Activated CD8-positive, alpha-beta memory T cell treated with anti-CD3 and anti-CD28 coated beads, Interleukin-2, amount 50 U/mL, for 48 hours (primary cell): ENCODE measurements around the gene TBC1D8.
"Not testable (repeated sequence)": the region's sequence is repeated elsewhere in the genome, so short reads cannot be mapped to it uniquely, and the experiment has no call there.

Experiments
- DNase-seq: peaks from one replicate; pipeline ENCODE4 v3.0.0-alpha.2; 2020

TBC1D8 gene

DNA sequence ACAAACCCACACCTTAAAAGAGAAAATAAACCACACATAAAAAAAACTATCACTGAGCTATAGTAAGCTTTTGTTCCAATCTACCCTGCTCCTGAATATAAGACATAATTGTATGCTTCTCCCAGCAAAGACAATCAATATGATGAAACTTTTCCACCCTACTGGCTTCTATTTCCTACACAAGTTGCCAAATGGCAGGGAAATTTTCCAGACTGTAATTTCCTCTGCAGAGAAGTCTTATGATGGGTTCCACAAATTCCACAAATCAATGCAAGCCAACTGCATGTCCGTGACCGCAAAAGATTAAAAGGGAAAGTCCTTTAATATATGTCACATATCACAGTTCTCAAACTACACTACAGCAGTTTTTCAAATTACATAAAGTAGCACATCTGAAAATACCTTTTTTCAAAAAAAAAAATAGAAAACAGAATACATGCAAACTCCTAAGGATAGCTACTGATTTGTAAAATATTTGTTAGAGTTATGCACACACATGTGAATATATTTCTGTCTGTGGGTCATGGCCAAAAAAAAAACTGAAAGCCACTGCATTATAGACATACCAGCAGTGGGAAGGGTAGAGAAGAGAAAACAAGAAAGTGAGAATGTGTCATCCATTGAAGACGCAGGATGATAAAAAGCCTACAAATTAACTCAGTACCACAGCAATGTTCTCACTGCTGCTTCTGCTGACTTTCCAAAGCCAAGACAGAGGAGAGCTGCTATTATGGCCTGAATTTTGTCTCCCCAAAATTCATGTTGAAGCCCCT is 87.6 kb downstream of the TBC1D8 start:
- DNase-seq = no peak

DNA sequence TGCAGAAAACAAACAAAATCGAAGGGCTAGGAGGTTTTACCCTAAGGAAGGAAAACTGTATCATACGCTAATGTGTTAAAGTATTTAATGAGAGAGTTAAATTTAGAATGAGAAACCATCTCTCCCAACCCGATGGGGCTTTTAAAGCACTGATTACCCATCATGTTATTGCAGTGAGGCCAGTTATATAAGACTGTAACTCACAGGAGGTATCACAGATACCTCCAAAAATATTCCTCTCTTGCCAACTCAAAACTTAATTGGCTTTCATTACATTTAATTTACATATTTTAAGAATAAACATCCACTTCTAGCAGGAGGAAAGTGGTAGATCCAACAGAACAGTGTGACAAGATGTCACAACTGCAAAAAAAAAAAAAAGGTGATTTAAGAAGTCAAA is 92.8 kb downstream of the TBC1D8 start:
- no peak for DNase-seq

DNA sequence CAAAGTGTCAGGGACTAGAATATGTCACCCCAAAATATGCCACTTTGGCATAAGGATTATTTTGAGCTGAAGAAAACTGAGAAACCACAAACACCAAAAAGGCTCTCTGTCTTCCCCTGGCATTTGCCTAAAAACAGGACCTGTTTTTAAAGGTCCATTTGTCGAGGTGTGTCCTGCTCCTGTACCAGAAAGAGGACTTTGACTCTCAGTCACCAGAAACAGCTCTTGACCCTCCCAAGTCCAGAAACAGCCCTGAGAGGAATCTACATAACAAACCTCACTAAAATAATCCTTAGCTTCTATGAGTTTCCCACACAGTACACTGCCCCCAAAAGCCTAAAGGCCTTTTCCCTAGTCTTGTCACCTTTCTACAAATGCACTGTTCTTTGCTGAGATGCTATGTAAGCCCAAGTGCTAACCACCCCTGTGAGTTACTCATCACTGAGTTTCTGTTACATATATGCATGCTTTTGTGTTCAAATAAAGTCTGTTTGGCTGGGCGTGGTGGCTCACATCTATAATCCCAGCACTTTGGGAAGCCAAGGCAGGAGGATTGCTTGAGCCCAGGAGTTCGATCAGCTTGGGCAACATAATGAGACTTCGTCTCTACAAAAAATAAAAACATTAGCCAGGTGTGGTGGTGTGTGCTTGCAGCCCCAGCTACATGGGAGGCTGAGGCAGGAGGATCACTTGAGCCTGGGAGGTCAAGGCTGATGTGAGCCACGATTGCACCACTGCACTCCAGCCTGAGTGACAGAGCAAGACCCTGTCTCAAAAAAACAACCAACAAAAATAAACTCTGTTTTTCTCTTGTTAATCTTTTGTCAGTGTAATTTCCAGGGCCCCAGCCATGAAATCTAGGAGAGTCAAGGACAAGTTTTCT is 93.9 kb downstream of the TBC1D8 start:
- no peak for DNase-seq

DNA sequence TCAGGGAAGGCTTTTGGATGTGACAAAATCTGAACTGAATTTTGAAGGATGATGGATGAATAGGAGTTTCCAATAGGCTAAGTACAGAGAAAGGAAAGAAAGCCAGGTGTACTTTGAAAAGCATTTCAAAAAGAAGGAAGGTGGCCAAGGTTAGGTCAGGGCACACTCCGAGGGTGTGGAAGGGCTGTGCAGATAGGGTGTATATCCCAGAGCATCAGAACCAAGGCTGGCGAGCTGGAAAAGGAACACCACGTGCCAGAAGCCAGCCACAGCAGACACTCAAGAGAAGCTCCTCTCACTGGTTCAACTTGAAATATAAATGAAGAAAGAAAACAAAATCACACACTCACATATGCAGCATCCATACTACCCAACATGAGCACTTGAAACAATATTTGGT is 98.1 kb downstream of the TBC1D8 start:
- no peak for DNase-seq

DNA sequence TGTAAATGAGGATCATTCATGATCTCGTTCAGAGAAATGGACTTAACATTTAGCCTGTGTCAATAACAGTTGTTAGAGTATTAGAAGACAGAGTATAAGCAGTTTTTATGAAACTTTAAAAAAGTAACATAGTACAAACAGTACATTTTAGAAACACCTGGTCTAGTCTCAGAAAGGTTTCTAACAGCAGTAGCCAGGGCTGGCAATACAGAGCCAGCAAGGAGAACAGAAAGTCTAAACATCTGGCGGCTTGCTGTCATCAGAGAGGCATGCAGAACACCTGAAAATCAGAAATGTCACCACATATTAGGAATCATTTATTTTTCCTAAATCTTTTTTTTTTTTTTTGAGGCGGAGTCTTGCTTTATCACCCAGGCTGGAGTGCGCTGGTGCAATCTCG is 99.0 kb downstream of the TBC1D8 start:
- no peak for DNase-seq

DNA sequence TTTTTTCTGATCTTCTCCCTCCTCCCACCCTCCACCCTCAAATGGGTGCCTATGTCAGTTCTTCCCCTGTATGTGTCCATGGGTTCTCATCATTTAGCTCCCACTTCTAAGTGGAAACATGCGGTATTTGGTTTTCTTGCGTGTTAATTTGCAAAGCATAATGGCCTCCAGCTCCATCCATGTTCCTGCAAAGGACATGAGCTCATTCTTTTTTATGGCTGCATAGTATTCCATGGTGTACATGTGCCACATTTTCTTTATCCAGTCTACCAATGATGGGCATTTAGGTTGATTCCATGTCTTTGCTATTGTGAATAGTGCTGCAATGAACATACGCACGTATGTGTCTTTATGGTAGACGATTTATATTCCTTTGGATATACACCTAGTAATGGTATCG is 100.3 kb downstream of the TBC1D8 start:
- not testable (repeated sequence) for DNase-seq

DNA sequence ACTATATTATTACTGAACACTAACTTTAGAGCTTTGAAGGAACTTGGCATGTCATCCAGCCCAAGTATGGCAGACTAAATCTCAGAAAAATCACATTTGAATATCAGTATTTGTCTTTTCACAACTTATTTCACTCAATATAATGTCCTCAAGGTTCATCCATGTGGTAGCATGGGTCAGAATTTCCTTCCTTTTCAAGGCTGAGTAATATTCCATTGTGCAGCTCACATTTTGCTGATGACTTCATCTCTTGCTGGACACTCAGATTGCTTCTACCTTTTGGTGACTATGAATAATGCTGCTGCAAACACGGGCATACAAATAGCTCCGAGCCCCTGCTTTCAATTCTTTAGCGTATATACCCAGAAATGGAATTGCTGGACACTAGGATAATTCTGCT is 102.4 kb downstream of the TBC1D8 start:
- no peak for DNase-seq

DNA sequence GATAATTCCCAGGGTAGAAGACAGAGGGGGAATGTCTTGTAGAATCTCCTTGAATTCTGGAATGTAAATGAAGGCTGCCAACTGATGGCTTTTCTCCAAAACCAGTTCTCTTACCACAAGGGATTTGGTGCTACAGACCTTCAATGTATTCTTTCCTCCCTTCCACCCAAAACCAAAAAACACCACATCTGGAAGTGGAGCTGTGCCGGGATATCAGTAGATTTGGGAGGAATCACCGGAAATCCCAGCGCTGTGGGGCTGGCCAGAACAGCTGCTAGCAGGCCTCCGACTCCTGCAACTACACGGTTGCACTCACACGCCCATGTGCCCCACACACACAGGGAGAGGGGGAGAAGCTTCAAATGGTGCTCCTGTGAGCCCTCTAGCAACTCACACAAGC is 103.4 kb downstream of the TBC1D8 start:
- no peak for DNase-seq

DNA sequence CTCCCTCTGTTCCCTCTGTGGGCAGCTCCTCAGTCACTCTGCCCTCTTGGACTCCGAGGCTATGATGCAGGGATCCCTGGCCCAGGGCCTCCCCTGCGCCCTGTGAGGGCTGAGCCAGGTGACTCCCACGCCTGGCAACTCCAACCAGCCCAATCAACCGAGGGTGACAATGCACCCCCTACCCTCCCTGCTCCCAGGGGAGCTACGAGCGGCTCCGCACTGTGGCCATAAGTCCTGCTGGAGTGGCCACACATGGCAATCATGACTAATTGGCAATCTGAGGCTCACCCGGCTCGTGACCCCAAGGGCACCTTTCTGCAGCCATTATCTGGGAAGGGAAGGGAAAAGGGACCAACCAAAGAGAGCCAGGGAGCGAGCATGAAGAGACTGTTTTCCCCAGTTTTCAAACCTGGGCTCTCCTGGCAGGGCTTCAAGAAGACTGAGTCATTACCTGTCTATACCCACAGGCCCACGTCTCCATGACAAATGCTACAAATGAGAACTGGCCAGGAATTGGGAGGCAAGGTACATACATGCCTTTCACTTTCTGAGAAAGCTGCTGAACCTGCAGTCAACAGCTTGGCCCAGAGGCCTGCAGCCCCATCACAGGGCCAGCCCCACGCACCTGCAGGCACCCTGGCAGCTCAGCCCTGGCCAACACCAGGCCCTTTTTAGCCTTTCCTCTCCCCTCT is 104.0 kb downstream of the TBC1D8 start:
- DNase-seq = no peak

DNA sequence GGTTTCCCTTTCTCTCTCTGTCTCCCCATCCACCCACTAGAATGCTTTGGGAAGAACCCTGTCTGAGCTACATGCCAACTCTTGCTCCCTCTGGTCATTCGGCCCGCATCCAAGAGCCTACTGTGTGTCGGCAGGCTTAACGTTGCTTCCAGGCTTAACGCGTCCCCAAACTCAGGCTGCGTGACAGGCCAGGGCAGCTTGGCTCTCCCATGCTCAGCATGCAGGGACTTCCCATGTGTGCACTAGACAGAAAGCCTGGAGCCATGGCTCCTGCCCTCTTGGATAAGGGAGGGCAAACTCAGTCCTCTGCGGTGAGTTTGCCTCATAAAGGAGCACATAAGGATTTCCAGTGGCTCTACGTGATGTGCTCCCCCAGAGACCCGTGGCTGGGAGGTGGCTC is 105.9 kb downstream of the TBC1D8 start:
- no peak for DNase-seq

DNA sequence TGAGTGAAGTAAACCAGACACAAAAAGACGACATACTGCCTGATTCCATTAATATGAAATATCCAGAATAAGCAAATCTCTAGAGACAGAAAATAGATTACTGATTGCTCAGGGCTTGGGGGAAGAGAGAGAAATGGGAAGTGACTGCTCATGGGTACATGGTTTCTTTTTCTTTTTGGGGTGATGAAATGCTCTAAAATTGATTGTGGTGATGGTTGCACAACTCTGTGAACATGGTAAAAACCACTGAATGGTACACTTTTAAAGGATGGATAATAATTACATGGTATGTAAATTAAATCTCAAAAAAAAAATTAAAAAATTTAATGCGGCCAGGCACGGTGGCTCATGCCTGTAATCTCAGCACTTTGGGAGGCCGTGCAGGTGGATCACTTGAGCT is 109.8 kb downstream of the TBC1D8 start:
- DNase-seq = no peak

DNA sequence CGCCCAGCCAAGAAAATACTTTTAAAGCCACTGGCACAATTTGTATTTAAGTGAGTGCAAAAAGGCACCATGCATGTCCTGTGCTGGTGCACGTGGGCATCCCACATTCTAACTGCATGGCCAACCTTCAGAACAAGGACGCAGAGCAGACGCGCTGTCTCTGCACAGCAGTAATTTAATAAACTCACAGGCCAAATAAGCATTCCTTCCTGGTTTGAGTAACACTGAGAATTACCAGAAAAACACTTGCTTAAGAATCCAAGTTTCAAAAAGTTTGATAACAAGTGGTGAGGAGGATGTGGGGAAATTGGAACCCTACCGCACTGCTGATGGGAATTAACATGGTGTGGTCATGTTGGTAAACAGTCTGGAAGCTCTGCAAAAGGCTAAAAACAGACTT is 110.4 kb downstream of the TBC1D8 start:
- DNase-seq = no peak

DNA sequence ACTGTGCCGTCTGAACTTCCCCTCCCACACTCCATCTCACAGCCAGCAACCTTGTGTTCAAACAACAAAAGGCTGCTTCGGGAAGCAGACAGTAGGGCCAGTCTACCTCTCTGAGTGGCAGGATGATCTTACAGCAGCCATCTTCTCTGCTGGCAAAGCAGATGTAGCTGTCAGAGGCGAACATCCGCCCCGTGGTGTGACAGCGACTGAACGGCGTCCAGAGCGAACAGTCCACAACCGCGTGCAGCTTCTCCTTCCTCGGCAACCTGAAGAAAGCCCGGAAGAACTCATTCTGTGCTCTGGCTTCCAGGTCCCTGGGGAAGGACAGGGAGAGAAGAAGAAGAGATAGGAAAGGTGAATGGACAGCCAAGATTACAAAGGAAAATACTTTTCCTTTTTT is 111.1 kb downstream of the TBC1D8 start:
- DNase-seq = no peak

DNA sequence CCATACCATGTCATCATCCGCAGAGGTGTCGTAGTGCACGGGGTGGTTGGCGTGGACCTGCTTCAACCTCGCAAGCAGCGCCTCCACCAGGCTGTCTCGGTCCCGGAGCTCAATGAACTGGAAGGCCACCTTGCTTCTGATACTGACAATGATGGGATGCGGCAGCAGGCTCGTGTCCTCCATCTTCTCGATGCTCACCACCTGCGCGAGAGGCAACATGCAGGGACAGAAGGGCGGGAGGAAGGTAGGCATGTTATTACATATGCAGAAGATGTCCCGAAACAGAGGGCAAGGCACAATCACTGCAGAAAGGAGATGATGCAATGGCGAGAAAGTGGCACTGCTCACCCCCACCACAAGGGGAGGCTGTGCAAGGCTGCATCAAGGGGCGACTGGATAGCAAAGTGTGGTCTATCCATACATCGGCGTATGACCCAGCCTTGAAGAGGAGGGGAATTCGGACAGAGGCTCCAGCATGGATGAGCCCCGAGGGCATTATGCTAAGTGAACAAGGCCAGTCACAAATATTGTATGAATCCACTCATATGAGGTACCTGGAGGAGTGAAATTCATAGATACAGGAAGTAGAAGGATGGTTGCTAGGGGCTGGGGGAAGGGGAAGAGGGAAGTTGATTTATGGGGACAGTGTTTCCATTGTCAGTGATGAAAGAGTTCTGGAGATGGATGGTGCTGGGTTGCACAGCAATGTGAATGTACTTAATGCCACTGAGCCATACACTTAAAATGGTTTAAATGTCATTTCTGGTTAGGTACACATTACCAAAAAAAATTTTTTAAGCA is 112.5 kb downstream of the TBC1D8 start:
- peak; percentile 56 for DNase-seq

DNA sequence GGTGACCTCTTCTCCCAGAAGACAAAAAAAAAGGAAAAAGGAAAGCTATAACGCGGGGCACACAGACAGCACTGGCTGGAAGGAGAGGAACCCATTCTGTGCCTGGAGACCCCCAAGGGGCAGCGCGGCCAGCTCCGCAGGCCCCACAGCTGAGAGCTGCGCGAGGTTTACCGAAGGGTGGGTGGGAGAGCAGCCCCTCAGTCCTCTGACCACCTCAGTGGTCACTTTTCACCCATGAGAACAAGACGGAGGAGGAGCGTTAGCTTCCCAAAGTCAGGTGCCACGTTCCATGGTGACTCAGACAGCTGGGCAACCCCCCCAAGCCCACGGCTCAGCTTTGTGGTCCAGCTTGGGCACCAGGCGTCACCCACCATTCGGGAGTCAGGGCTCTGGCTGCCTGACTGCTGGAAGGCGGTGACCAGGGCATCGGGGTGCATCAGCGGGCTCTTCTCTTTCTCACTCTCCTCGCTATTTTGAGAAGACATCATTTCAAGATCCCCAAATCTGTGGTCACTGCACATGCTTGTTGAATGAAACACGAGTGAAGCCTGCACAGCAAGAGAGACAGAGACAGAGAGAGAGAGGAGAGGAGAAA is 113.9 kb downstream of the TBC1D8 start:
- no peak for DNase-seq

DNA sequence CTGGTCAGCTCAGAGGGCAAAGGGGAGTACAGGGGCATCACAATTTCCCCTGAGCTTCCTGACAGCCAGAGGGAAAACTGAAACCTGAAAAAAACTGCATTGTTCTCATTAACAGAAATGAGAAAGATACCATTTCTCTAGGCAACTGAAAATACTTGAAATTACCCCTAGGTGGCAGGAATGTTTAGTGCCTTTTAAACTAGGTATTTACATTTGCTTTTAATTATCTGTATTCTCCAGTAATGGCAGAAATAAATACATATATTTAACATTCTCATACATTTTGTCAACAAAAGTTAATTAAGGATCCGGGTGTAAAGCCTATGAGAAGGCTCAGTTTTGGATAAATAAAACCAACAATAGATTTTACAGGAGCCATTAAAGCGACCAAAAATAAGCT is 114.6 kb downstream of the TBC1D8 start:
- DNase-seq = no peak

DNA sequence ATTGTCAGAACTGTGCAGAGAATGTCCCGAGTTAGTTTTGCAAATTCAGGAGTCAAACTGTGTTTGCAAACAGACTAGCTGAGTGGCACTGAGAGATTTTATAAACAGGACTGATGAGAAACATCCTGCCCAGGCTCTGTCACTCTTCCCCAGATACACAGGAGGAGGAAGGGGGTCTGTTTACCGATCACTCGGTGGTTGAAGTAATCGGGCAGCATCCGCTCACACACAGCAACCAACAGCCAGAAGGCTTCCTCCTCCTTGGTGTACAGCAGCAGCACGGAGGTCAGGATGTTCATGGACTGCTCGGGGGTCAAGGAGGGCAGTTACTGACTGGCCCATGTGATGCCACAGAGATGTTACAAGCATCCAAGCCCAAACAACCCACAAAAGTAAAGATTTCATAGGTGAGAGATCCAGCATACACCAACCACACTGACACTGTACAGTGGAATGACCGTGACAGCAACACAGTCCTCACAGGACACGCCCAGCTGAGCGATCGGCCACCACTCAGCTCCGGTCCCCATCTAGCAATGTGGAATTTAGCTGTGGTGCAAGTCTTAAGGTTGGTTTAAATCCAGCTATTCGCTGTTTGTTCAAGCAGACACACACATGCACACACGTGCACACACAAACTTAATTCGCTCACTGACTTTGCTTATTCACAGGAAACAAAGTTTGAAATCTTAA is 119.0 kb downstream of the TBC1D8 start:
- DNase-seq = no peak

DNA sequence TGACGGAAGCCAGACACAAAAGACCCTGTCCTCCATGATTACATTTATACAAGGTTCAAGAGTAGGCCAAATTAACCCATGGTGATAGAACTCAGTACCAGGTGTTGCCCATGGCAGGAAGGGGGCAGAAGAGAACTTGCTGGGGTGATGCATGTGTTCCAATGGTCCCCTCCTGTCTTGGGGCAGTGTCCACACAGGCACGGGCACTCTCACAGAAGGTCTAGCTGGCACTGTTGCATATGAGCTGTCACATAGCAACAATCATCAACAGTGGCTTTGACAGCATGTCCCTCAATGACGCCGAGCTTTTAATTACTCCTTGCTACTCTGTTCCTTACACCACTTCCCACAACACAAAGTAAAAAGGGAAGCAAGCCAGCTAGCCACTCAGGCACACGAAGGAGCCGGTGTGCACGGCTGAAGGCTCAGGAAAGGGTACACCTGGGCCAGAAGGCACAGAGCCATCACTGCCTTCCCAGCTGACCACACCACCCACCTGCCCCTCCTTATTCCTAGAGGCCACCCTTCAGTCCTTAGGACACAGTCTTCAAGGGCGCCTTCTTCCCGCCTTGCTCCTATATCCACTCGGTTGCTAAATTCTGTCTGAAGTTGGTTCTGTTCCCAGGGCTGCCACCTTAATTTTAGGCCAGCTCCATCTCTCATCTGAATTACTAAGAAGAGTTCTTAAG is 120.2 kb downstream of the TBC1D8 start:
- no peak for DNase-seq

DNA sequence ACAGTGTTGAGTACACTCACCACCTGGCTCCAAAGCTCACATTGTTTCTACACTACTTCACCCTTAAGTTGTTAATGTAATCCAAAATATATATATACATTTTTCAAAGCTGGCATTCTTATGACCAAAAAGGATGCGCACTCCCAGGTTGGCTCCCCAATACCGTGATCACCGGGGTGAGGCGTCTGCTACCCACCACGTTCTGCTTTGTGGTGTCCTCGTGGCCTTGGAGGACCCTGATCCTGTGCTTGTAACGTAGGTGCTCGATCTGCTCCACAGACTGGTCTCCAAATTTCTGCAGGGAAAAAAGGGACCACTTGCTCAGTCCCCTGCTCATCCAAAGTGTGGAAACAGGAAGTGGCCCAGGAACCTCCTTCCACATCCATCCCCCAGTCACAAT is 123.3 kb downstream of the TBC1D8 start:
- no peak for DNase-seq

DNA sequence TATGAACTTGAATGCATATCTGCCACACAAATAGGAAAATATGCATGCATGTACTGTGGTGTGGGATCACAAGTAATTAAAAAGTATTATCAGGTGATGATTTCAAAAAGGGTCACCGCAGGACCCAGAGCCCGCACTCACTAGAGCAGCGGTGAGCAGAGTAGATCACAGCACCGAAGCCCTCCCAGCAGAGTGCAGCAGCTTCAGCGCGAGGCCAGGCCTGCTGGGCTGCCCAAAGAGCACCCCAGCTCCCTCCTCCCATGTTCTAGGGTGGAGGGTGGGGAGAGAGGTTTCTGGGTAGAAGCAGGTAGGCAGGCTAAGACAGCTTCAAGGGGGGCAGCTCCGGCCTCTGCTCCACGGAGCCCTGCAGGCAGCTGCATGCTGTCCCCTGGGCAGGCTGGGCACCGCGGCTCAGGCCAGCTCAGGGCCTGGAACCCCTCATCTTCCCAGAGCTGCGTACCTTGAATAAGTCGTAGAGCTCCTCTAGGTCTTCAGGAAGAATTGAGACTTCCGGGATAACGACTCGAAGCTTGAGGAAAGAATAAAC is 124.2 kb downstream of the TBC1D8 start:
- no peak for DNase-seq

DNA sequence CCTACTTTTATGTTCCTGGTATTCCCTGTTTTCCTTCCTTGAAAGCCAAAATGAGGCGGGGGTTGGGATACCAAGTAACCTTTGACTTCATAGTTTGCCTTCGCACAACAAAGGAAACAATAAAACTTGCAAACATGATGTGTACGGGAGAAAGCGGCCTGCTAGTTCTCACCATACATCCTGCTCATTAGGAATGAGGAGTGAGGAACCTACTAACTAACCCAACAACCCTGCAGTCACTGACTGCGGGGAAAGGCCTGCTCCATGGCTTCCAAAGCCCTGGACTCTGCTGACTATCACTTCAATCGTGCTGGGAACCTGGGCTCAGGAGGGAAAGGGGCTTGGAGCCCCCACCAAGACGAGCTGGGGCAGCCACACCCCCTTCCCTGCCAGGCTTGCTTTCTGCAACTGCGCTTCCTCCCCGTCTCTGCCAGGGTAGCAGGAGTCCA is 124.9 kb downstream of the TBC1D8 start:
- no peak for DNase-seq
